ENCODE data around the gene NFIA. TPM values are rescaled to one million over a fixed set of nuclear protein-coding genes. Genes with fewer than 3 reads are reported as not detected.

NFIA gene
- total and polyA plus RNA-seq, 12 donors, result 11.2 to 117 (median 92.5) TPM

GRCh38 chr1:61247051-61247825 is 164.9 kb downstream of the NFIA start:
- Histone ChIP-seq H3K4me3 (no peak overlapping the region), H3K27me3 (no peaks in the 10 kb centered on the region), H3K4me1 (peaks cover 0 to 71% (median 52%) of the 10 kb centered on the region in 9 donors), H3K27ac (peak overlapping the region in 3 of 10 donors; percentile 2 to 32 (median 7)), H3K9me3 (peaks cover 0 to 9% (median 0%) of the 10 kb centered on the region in 11 donors), H3K36me3 (no peaks in the 10 kb centered on the region)
- intact Hi-C loops (cut with DNase I), result no loop called here
- 90 to 93% methylated on average over 8 of the region's 8 CpGs for WGBS, 2 donors
- TF ChIP-seq CTCF (IDR thresholded peaks at IDR 0.05), result no peak
- DNase-seq (no peak), ATAC-seq (peak in 1 of 8 donors; percentile 34)

GRCh38 chr1:61247881-61248752 is 165.8 kb downstream of the NFIA start:
- no peak overlapping the region for H3K4me3 ChIP-seq
- ATAC-seq (no peak), DNase-seq (no peak)
- H3K27ac ChIP-seq, result peak overlapping the region in 3 of 10 donors; percentile 2 to 32 (median 7)
- no peaks in the 10 kb centered on the region for H3K36me3 ChIP-seq
- intact Hi-C loops (cut with DNase I), result no loop called here
- WGBS, 2 donors, result 57 to 74% methylated on average over 6 of the region's 6 CpGs
- H3K4me1 ChIP-seq, result peaks cover 2 to 71% (median 52%) of the 10 kb centered on the region in 9 donors
- peaks cover 0 to 9% (median 0%) of the 10 kb centered on the region in 11 donors for H3K9me3 ChIP-seq
- no peaks in the 10 kb centered on the region for H3K27me3 ChIP-seq
- no peak for TF ChIP-seq CTCF (IDR thresholded peaks at IDR 0.05)

- Histone ChIP-seq H3K27ac (peak overlapping the region in 1 of 10 donors; percentile 27), H3K4me3 (no peak overlapping the region), H3K4me1 (peaks cover 19 to 79% (median 55%) of the 10 kb centered on the region in 9 donors), H3K9me3 (peaks cover 0 to 6% (median 0%) of the 10 kb centered on the region in 11 donors), H3K36me3 (no peaks in the 10 kb centered on the region), H3K27me3 (no peaks in the 10 kb centered on the region)
- ATAC-seq, result no peak
- TF ChIP-seq CTCF (IDR thresholded peaks at IDR 0.05), result no peak
- intact Hi-C loops (cut with DNase I), result loop anchor here in 6 of 10 donors (5.0 to 10.0 kb wide), 6 partner anchors 66 to 204 kb away; partner anchors contain the start of gene NFIA (in 1 of the 6)
- no peak for DNase-seq
- WGBS, 2 donors, result 57 to 69% methylated on average over 5 of the region's 5 CpGs
Observed at GRCh38 chr1:61250933-61251332, 168.6 kb downstream of the NFIA start.
